SK-N-SH treated with all-trans-retinoic acid at 6 μM for 48 hours (cell line): ENCODE data around the gene SF3B5.

Experiments
- ATAC-seq: fragments of 200-7000 bp; cut with Tn5 transposase; 3 replicates; pipeline ENCODE4 v1.9.1; 2020; ENCODE audit warnings: mild to moderate bottlenecking, moderate library complexity
- ARNTL ChIP-seq: fragments of 450-650 bp; formaldehyde crosslinking; IDR thresholded peaks from 2 replicates; pipeline ENCODE4 v1.5.0; 2020; ENCODE audit warnings: low read depth, mild to moderate bottlenecking, moderate library complexity, borderline replicate concordance
- BACH2 ChIP-seq: fragments of 250-450 bp; sonication (Bioruptor Pico); IDR thresholded peaks from 2 replicates; pipeline ENCODE4 v1.9.0; 2021; ENCODE audit warnings: mild to moderate bottlenecking, borderline replicate concordance
- CSDC2 ChIP-seq: fragments of 250-450 bp; sonication (Bioruptor Pico); IDR thresholded peaks from 2 replicates; pipeline ENCODE4 v1.5.0; 2020; ENCODE audit warnings: mild to moderate bottlenecking, moderate library complexity
- CSRNP3 ChIP-seq: fragments of 250-450 bp; sonication (Bioruptor Pico); IDR thresholded peaks from 2 replicates; pipeline ENCODE4 v1.5.1; 2021; ENCODE audit warnings: mild to moderate bottlenecking, moderate library complexity
- ESRRG ChIP-seq: fragments of 250-450 bp; sonication (Bioruptor Pico); IDR thresholded peaks from 2 replicates; pipeline ENCODE4 v1.6.1; 2021; ENCODE audit warnings: mild to moderate bottlenecking
- ISL1 ChIP-seq: fragments of 250-450 bp; sonication (Bioruptor Pico); IDR thresholded peaks from 2 replicates; pipeline ENCODE4 v2.1.2; 2022; ENCODE audit warnings: mild to moderate bottlenecking, moderate library complexity
- OSR1 ChIP-seq: fragments of 250-450 bp; sonication (Bioruptor Pico); IDR thresholded peaks from 2 replicates; pipeline ENCODE4 v1.8.0; 2022; ENCODE audit warnings: moderate library complexity, mild to moderate bottlenecking, inconsistent platforms
- PATZ1 ChIP-seq: fragments of 250-450 bp; sonication (Bioruptor Pico); IDR thresholded peaks from 2 replicates; pipeline ENCODE4 v1.8.0; 2020; ENCODE audit warnings: mild to moderate bottlenecking, moderate library complexity, borderline replicate concordance
- PPARA ChIP-seq: fragments of 250-450 bp; sonication (Bioruptor Pico); IDR thresholded peaks from 2 replicates; pipeline ENCODE4 v1.5.0; 2020; ENCODE audit warnings: mild to moderate bottlenecking, borderline replicate concordance
- RARB ChIP-seq: fragments of 250-450 bp; sonication (Bioruptor Pico); IDR thresholded peaks from 2 replicates; pipeline ENCODE4 v1.8.0; 2021; ENCODE audit warnings: mild to moderate bottlenecking, moderate library complexity
- SNAI2 ChIP-seq: fragments of 250-450 bp; sonication (Bioruptor Pico); IDR thresholded peaks from 2 replicates; pipeline ENCODE4 v1.5.0; 2020; ENCODE audit warnings: mild to moderate bottlenecking, moderate library complexity
- TCF4 ChIP-seq: fragments of 250-450 bp; sonication (Bioruptor Pico); IDR thresholded peaks from 2 replicates; pipeline ENCODE4 v1.8.0; 2021; ENCODE audit warnings: mild to moderate bottlenecking, moderate library complexity, borderline replicate concordance
- TOX ChIP-seq: fragments of 250-450 bp; sonication (Bioruptor Pico); IDR thresholded peaks from 2 replicates; pipeline ENCODE4 v1.8.0; 2021; ENCODE audit warnings: mild to moderate bottlenecking, moderate library complexity, borderline replicate concordance
- ZC3H10 ChIP-seq: fragments of 250-450 bp; sonication (Bioruptor Pico); IDR thresholded peaks from 2 replicates; pipeline ENCODE4 v1.5.1; 2021; ENCODE audit warnings: mild to moderate bottlenecking, moderate library complexity
- ZFP3 ChIP-seq: fragments of 250-450 bp; sonication (Bioruptor Pico); IDR thresholded peaks from 2 replicates; pipeline ENCODE4 v1.5.0; 2020; ENCODE audit warnings: mild to moderate bottlenecking, moderate library complexity
- ZFP30 ChIP-seq: fragments of 450-650 bp; formaldehyde crosslinking; IDR thresholded peaks from 2 replicates; pipeline ENCODE4 v1.5.0; 2022; ENCODE audit warnings: mild to moderate bottlenecking, moderate library complexity
- ZNF565 ChIP-seq: fragments of 450-650 bp; formaldehyde crosslinking; conservative IDR thresholded peaks from 2 replicates; pipeline ENCODE4 v1.5.0; 2020; ENCODE audit warnings: low read depth, mild to moderate bottlenecking, moderate library complexity
- ZNF70 ChIP-seq: fragments of 450-650 bp; formaldehyde crosslinking; IDR thresholded peaks from 2 replicates; pipeline ENCODE4 v1.5.0; 2020; ENCODE audit warnings: mild to moderate bottlenecking, moderate library complexity
- ZNF8 ChIP-seq: fragments of 450-650 bp; formaldehyde crosslinking; IDR thresholded peaks from 2 replicates; pipeline ENCODE4 v1.5.0; 2020; ENCODE audit warnings: mild to moderate bottlenecking, moderate library complexity
- TF ChIP-seq, protein P1 (sequence below): fragments of 250-450 bp; sonication (Bioruptor Pico); IDR thresholded peaks from 2 replicates; pipeline ENCODE4 v1.5.0; 2020; ENCODE audit warnings: mild to moderate bottlenecking, moderate library complexity

Gene SF3B5

DNA sequence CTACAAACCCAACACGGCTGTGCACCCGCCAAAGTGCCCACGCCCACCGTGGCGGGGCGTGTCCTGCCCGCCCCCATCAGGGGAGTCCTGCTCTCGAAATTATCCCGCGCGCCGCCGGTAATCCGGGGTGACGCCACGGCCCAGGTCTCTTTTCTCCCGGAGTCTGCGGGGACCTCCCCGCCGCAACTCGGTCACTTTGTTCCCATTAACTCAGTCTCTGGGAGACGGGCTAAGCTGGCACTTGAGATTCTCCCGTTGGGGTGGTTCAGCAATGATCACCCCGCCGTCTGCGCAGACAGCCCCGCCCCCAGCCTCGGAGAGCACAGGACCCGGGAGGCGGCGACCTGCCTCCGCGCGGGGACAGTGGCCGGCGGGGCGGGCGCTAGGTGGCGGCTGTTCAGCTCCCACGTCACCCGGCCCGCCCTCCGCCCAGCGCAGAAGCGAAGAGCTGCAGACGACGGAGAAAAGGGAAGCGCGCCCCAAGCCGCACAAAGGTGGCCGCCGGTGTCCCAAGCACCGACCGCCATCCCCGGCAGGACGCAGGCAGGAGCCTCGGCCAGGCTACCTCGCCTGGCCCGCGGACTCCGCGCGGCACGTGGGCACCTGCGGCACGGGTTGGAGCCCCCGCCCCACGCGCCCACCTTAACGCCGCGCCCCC, 31.5 kb downstream of the SF3B5 start:
- peak; percentile 82 for ATAC-seq
- TF ChIP-seq ZFP30 (CRISPR knock-in tag) (no peak), CSRNP3 (no peak), ZFP3 (CRISPR knock-in tag) (no peak), ZNF565 (CRISPR knock-in tag) (no peak), CSDC2 (CRISPR knock-in tag) (no peak), BACH2 (no peak), ISL1 (CRISPR knock-in tag) (no peak), RARB (CRISPR knock-in tag) (no peak), TCF4 (CRISPR knock-in tag) (no peak), PPARA (CRISPR knock-in tag) (no peak), OSR1 (CRISPR knock-in tag) (no peak), ZC3H10 (CRISPR knock-in tag) (no peak), ARNTL (CRISPR knock-in tag) (no peak), ESRRG (no peak)
- TF ChIP-seq, protein P1, sequence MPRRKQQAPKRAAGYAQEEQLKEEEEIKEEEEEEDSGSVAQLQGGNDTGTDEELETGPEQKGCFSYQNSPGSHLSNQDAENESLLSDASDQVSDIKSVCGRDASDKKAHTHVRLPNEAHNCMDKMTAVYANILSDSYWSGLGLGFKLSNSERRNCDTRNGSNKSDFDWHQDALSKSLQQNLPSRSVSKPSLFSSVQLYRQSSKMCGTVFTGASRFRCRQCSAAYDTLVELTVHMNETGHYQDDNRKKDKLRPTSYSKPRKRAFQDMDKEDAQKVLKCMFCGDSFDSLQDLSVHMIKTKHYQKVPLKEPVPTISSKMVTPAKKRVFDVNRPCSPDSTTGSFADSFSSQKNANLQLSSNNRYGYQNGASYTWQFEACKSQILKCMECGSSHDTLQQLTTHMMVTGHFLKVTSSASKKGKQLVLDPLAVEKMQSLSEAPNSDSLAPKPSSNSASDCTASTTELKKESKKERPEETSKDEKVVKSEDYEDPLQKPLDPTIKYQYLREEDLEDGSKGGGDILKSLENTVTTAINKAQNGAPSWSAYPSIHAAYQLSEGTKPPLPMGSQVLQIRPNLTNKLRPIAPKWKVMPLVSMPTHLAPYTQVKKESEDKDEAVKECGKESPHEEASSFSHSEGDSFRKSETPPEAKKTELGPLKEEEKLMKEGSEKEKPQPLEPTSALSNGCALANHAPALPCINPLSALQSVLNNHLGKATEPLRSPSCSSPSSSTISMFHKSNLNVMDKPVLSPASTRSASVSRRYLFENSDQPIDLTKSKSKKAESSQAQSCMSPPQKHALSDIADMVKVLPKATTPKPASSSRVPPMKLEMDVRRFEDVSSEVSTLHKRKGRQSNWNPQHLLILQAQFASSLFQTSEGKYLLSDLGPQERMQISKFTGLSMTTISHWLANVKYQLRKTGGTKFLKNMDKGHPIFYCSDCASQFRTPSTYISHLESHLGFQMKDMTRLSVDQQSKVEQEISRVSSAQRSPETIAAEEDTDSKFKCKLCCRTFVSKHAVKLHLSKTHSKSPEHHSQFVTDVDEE, result no peak

GRCh38 chr6:144063246-144063743, 32.1 kb downstream of the SF3B5 start:
- peak; percentile 7; the same call in 2 of the 3 replicates for ATAC-seq

DNA sequence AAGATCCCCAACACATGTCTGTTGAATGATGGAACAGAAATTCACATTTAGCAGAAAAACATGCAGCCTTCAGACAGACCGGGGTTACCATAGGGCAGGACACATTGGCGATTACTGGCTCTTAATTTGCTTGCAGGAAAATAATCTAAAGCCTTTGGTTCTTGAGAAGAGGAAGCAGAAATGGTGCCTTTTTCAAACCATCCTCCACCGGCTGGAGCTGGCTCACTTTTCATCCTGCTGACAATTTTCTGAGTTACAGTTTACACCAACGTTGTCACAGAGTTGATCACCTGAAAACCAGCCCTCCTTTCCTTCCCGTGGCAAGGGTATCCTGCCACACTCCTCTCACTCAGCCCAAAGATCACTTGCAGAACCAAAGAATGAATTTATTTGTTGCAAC, 32.6 kb downstream of the SF3B5 start:
- no peak for TF ChIP-seq ZNF8 (CRISPR knock-in tag)
- TF ChIP-seq OSR1 (CRISPR knock-in tag), result no peak
- no peak for TF ChIP-seq ZNF70 (CRISPR knock-in tag)
- TF ChIP-seq, all 23 proteins: peak for 0
- no peak for ATAC-seq

More at GRCh38 chr6:144063246-144063743, 32.1 kb downstream of the SF3B5 start:
- TF ChIP-seq PPARA (CRISPR knock-in tag), result no peak
- no peak for TF ChIP-seq CSDC2 (CRISPR knock-in tag)
- no peak for TF ChIP-seq TOX
- TF ChIP-seq PATZ1 (CRISPR knock-in tag), result no peak
- no peak for TF ChIP-seq ZFP30 (CRISPR knock-in tag)
- no peak for TF ChIP-seq BACH2
- TF ChIP-seq ESRRG, result no peak
- no peak for TF ChIP-seq ARNTL (CRISPR knock-in tag)
- no peak for TF ChIP-seq ZFP3 (CRISPR knock-in tag)
- TF ChIP-seq RARB (CRISPR knock-in tag), result no peak

- ATAC-seq, result no peak
- no peak for TF ChIP-seq ARNTL (CRISPR knock-in tag)
- TF ChIP-seq ZNF8 (CRISPR knock-in tag), result no peak
- TF ChIP-seq CSRNP3, result no peak
- no peak for TF ChIP-seq PATZ1 (CRISPR knock-in tag)
- TF ChIP-seq ZNF565 (CRISPR knock-in tag), result no peak
- no peak for TF ChIP-seq BACH2
- no peak for TF ChIP-seq CSDC2 (CRISPR knock-in tag)
- TF ChIP-seq, protein P1, result no peak
- TF ChIP-seq TOX, result no peak
- no peak for TF ChIP-seq ZFP3 (CRISPR knock-in tag)
- no peak for TF ChIP-seq ZC3H10 (CRISPR knock-in tag)
- TF ChIP-seq SNAI2 (CRISPR knock-in tag), result no peak
- TF ChIP-seq ZNF70 (CRISPR knock-in tag), result no peak
Measured at GRCh38 chr6:144059139-144059538, 36.2 kb downstream of the SF3B5 start.
